Neural progenitor cell (in vitro differentiated cells): ENCODE measurements around the gene DNAH3.

ENCODE experiments used
- EZH2 ChIP-seq: fragments of 200-600 bp; sonication (generic); IDR thresholded peaks from 2 replicates; pipeline ENCODE4 v1.6.1; 2017; ENCODE audit warnings: antibody characterized with exemption, mild to moderate bottlenecking, moderate library complexity
- TF ChIP-seq, protein P1 (sequence below): fragments of 200-600 bp; sonication (generic); IDR thresholded peaks from 2 replicates; pipeline ENCODE4 v1.5.1; 2017; ENCODE audit warnings: antibody characterized with exemption, mild to moderate bottlenecking

DNA sequence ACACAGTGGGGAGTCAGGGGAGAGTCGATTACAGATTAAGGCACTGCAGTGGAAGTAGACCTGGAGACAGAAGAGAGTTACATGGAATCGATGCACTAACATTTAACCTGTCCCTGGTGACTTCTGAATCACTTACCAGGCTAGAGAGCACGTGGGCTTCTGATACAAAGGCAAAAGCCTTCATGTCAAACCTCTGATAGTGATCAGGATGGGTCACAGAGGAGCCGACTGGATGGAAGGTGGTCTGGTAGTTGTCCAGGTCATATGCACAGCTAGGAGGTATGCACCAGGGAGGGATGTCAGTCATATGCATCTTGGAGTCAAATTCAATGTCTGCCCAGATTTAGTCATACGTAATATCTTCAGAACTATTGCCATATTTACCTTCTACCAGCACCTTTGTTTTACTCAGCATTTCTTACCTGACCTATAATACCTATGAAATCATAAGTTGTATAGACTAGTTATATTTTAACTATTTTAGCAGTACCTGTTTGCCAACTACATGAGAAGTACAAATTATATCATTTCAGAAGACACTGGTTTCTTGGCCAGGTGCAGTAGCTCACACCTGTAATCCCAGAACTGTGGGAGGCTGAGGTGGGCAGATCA is 49.1 kb upstream of the DNAH3 start:
- TF ChIP-seq, protein P1, sequence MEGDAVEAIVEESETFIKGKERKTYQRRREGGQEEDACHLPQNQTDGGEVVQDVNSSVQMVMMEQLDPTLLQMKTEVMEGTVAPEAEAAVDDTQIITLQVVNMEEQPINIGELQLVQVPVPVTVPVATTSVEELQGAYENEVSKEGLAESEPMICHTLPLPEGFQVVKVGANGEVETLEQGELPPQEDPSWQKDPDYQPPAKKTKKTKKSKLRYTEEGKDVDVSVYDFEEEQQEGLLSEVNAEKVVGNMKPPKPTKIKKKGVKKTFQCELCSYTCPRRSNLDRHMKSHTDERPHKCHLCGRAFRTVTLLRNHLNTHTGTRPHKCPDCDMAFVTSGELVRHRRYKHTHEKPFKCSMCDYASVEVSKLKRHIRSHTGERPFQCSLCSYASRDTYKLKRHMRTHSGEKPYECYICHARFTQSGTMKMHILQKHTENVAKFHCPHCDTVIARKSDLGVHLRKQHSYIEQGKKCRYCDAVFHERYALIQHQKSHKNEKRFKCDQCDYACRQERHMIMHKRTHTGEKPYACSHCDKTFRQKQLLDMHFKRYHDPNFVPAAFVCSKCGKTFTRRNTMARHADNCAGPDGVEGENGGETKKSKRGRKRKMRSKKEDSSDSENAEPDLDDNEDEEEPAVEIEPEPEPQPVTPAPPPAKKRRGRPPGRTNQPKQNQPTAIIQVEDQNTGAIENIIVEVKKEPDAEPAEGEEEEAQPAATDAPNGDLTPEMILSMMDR, result no peak
- TF ChIP-seq EZH2, result no peak
